Right lobe of liver (tissue), 6 donors: Measurements from ENCODE around the gene CCDC148. TPM values are rescaled to one million over a fixed set of nuclear protein-coding genes. Genes with fewer than 3 reads are reported as not detected.
"Not testable (repeated sequence)": the region's sequence is repeated elsewhere in the genome, so short reads cannot be mapped to it uniquely, and the experiment has no call there.

Experiments
- ATAC-seq, 4 donors: fragments of 200-7000 bp; cut with Tn5 transposase; one replicate each; pipeline ENCODE4 v1.9.1; 2020; ENCODE audit warnings: mild to moderate bottlenecking in 4 of 4, moderate library complexity in 4 of 4
- DNase-seq, 3 donors: peaks; one replicate each; pipeline ENCODE4 v3.0.0-alpha.2; 2020
- H3K27ac ChIP-seq, 3 donors: fragments of 200-600 bp; one replicate each; pipeline ENCODE4 v1.8.0; 2022
- H3K27me3 ChIP-seq, 2 donors: fragments of 200-600 bp; one replicate each; pipeline ENCODE4 v1.8.0; 2022
- H3K36me3 ChIP-seq, 4 donors: fragments of 200-600 bp; sonication (generic) in 1 of 4; one replicate each; pipeline versions ENCODE4 v1.5.1 to v1.8.0; 2017 to 2022; ENCODE audit warnings: control low read depth in 1 of 4
- H3K4me1 ChIP-seq, 4 donors: fragments of 200-600 bp; sonication (generic) in 1 of 4; one replicate each; pipeline versions ENCODE4 v1.5.1 to v1.8.0; 2017 to 2022; ENCODE audit warnings: control low read depth in 1 of 4
- H3K4me3 ChIP-seq, 3 donors: fragments of 200-600 bp; one replicate each; pipeline ENCODE4 v1.8.0; 2022
- H3K9me3 ChIP-seq, 4 donors: fragments of 200-600 bp; sonication (generic) in 1 of 4; one replicate each; pipeline versions ENCODE4 v1.5.1 to v1.8.0; 2017 to 2022; ENCODE audit warnings: control low read depth in 1 of 4
- CTCF ChIP-seq, 4 donors: fragments of 200-600 bp in 3 of 4; fragments of 450-650 bp in 1 of 4; IDR thresholded peaks; one replicate each; pipeline versions ENCODE4 v1.5.1 to v1.8.0; 2016 to 2022; ENCODE audit warnings: antibody characterized with exemption in 4 of 4, mild to moderate bottlenecking in 2 of 4
- POLR2A ChIP-seq: fragments of 450-650 bp; IDR thresholded peaks from one replicate; pipeline ENCODE4 v1.6.1; 2017; ENCODE audit warnings: antibody characterized with exemption, mild to moderate bottlenecking
- WGBS: methylation state at CpG from one replicate; pipeline ENCODE4 v1.1.6; 2018; ENCODE audit warnings: low coverage, low lambda C conversion rate; ENCODE audit not compliant: insufficient coverage; ENCODE audit errors: missing lambda C conversion rate; 5-methylcytosine and 5-hydroxymethylcytosine counted together
- intact Hi-C, 2 donors: fragments of 100-400 bp; cut with DNase I; formaldehyde crosslinking; loops; one replicate each; pipeline versions ENCODE4 v1.11.2 to v1.14.1; 2022
- total RNA-seq, 6 experiments: library from RNA; depleted of rRNA in 2 of 6; stranded (reverse); fragments of >200 nt in 2 of 6; fragmentation: NEBNext Ultra II Directional in 3 of 6; extraction: Animal tissue kit (Norgen Biotek cat#: 25700) in 3 of 6; gene quantifications; one replicate each; pipeline versions ENCODE4 v1.1.0 to v1.2.4, GENCODE V29; 2016 to 2023
- donor health status: DM: no; HTN: yes; CAD: no.
- donor health status: DM: no; HTN: no; CAD: no.
- donor health status: DM: no; HTN: no; CAD: no.
- donor health status: DM: no; HTN: yes; CAD: no.
- donor health status: DM: no; HTN: yes; CAD: no.

The CCDC148 gene
- total RNA-seq, 6 experiments from 2014 or later: 0.12 to 0.53 (median 0.20) TPM; not detected in 1

DNA sequence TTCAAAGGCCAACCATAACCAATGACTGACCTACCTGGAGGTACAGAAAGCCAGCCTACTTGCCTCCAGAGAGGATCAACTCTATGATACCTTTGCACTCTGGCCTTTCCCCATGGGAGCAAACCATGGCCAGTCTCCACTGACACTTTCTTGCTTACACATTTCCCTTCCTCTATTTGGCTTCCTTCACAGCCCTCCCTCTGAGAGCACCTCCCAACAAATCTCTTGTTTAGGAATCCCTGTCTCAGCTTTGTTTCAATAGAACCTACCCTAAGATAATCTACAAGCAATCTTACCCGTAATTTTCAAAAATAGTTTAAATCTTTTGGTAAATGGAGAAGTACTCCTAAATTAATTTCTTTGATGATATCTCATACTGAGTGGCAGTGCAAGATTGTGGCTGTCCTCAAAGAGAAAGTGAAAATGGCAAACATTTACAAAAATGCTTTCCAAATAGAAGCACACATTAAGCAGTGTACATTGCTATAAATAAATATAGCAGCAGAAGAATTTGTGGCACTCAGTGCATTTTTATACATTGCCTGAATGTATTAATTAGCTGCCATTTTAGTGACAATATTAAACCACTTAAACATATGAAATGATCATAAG lies 140.6 kb downstream of the CCDC148 start:
- DNase-seq: no peak
- H3K4me3 ChIP-seq: no peak overlapping the region
- H3K9me3 ChIP-seq: no peaks in the 10 kb centered on the region
- peak in 2 of 4 donors; percentile 28 to 55 for ATAC-seq
- no peaks in the 10 kb centered on the region for H3K36me3 ChIP-seq
- intact Hi-C loops: no loop called here
- no peaks in the 10 kb centered on the region for H3K27me3 ChIP-seq
- TF ChIP-seq POLR2A: no peak
- no peak for TF ChIP-seq CTCF (IDR thresholded peaks at IDR 0.05)
- 36% methylated on average over 1 of the region's 1 CpG for WGBS
- H3K4me1 ChIP-seq: no peaks in the 10 kb centered on the region
- H3K27ac ChIP-seq: no peak overlapping the region

DNA sequence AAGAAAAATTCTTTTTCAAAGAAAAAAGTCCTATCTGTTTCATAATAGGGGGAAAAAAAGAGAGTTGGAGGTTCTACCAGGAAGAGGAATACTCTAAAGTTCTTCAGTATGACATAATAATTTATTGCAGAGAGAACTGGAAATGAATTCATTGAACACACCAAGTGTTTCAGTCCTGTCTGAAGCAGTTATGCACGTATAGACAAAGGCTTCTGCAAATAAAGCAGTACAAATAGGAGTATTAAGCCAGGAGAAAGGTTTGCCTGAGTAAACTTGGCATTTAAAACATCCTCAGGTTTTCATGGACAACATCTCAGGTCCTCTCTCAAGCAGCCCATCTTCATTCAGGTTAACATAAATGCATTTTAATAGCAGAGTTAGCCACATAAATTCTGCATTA lies 141.6 kb downstream of the CCDC148 start:
- Histone ChIP-seq H3K27ac (no peak overlapping the region), H3K4me1 (no peaks in the 10 kb centered on the region), H3K36me3 (no peaks in the 10 kb centered on the region), H3K27me3 (no peaks in the 10 kb centered on the region), H3K9me3 (no peaks in the 10 kb centered on the region), H3K4me3 (no peak overlapping the region)
- ATAC-seq: no peak
- intact Hi-C loops: no loop called here
- no peak for DNase-seq
- no peak for TF ChIP-seq POLR2A
- no peak for TF ChIP-seq CTCF (IDR thresholded peaks at IDR 0.05)
- WGBS: 41% methylated on average over 1 of the region's 1 CpG

DNA sequence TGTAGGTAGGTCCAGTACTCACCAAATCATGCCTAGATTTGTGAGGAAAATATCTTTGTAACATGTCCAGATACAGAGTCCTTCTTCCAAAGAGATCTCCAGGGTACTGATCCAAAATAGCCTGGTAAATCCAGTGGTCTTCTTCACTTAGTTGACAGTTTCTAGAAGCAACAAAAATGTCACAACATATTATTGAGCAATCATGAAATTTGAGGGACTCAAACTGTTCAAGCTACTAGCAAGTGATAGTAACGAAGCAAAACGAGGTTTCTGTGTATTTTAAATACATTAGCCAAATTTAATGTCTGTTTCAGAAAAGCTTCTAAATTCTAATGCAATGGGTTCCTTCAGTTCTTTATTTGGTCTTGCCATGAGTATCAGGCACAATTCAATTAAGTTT lies 142.8 kb downstream of the CCDC148 start:
- Histone ChIP-seq H3K4me1 (no peaks in the 10 kb centered on the region), H3K27me3 (no peaks in the 10 kb centered on the region), H3K9me3 (no peaks in the 10 kb centered on the region), H3K4me3 (no peak overlapping the region), H3K27ac (no peak overlapping the region), H3K36me3 (no peaks in the 10 kb centered on the region)
- intact Hi-C loops: no loop called here
- ATAC-seq (no peak), DNase-seq (no peak)
- 61% methylated on average over 2 of the region's 2 CpGs for WGBS
- TF ChIP-seq CTCF (IDR thresholded peaks at IDR 0.05) (no peak), POLR2A (no peak)

DNA sequence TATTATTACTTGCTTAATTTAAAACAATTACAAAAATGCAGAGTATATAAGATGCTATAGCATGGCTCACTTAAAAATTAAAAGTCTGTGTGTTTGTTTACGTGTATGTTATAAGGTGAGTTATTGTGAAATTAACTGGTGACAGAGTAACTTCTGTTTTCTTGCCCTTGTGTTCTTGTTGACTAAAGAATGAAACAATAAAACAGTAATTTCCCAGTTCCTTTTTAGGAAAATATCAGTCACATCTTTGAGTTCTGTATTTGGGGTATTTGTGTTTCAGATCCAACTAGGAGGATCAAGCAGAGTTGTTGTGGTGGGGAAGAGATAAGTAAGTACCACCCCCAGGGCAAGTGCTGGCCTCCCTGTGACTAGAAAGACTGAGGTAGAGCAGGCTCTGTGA lies 143.6 kb downstream of the CCDC148 start:
- no peaks in the 10 kb centered on the region for H3K27me3 ChIP-seq

DNA sequence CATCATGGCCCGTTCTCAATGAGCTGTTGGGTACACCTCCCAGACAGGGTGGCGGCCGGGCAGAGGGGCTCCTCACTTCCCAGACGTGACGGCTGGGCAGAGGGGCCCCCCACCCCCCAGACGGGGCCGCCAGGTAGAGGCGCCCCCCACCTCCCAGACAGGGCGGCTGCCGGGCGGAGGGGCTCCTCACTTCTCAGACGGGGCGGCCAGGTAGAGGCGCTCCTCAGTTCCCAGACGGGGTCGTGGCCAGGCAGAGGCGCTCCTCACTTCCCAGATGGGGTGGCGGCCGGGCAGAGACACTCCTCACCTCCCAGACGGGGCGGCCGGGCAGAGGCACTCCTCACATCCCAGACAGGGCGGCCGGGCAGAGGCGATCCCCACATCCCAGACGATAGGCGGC lies 146.1 kb downstream of the CCDC148 start:
- H3K27ac ChIP-seq, H3K4me1 ChIP-seq, intact Hi-C loops, H3K9me3 ChIP-seq, H3K36me3 ChIP-seq, H3K27me3 ChIP-seq, DNase-seq, H3K4me3 ChIP-seq, ATAC-seq: not testable (repeated sequence)
- 100% methylated on average over 6 of the region's 27 CpGs for WGBS

More for the DNA sequence above, 143.6 kb downstream of the CCDC148 start:
- intact Hi-C loops: no loop called here
- H3K4me3 ChIP-seq: no peak overlapping the region
- TF ChIP-seq POLR2A (no peak), CTCF (IDR thresholded peaks at IDR 0.05) (no peak)
- no peaks in the 10 kb centered on the region for H3K4me1 ChIP-seq
- H3K27ac ChIP-seq: no peak overlapping the region
- WGBS: 50% methylated on average over 1 of the region's 1 CpG
- ATAC-seq (no peak), DNase-seq (no peak)
- H3K9me3 ChIP-seq: no peaks in the 10 kb centered on the region
- no peaks in the 10 kb centered on the region for H3K36me3 ChIP-seq
